GM23338 (cell line): ENCODE measurements around the gene SLC44A1. TPM values are rescaled to one million over a fixed set of nuclear protein-coding genes. Genes with fewer than 3 reads are reported as not detected.

ENCODE experiments used
- ATAC-seq: fragments of 200-7000 bp; cut with Tn5 transposase; 3 replicates; pipeline ENCODE4 v1.9.1; 2020
- DNase-seq: peaks from one replicate; pipeline ENCODE4 v3.0.0-alpha.2; 2015; ENCODE audit warnings: low spot score
- H2AFZ ChIP-seq: fragments of 200-600 bp; sonication (generic); 2 replicates; pipeline ENCODE4 v1.8.0; 2016; ENCODE audit warnings: antibody characterized with exemption, mild to moderate bottlenecking, moderate library complexity
- H3F3A ChIP-seq: fragments of 200-600 bp; sonication (generic); replicated peaks from 2 replicates; pipeline ENCODE4 v1.8.0; 2017; ENCODE audit warnings: antibody characterized with exemption, mixed run types, low read depth
- H3K27ac ChIP-seq: fragments of 200-600 bp; sonication (generic); 2 replicates; pipeline ENCODE4 v1.6.1; 2016; ENCODE audit warnings: low read depth
- H3K27me3 ChIP-seq: fragments of 200-600 bp; sonication (generic); 2 replicates; pipeline ENCODE4 v1.8.0; 2016; ENCODE audit warnings: mild to moderate bottlenecking, mixed run types, moderate library complexity; ENCODE audit not compliant: insufficient read depth
- H3K36me3 ChIP-seq: fragments of 200-600 bp; sonication (generic); 2 replicates; pipeline ENCODE4 v1.8.0; 2016; ENCODE audit warnings: mild to moderate bottlenecking; ENCODE audit not compliant: insufficient read depth
- H3K4me1 ChIP-seq: fragments of 200-600 bp; sonication (generic); 2 replicates; pipeline ENCODE4 v1.8.0; 2016; ENCODE audit warnings: mild to moderate bottlenecking, moderate library complexity; ENCODE audit not compliant: insufficient read depth
- H3K4me2 ChIP-seq: fragments of 200-600 bp; sonication (generic); 2 replicates; pipeline ENCODE4 v1.7.1; 2017; ENCODE audit warnings: mixed run types
- H3K4me3 ChIP-seq: fragments of 200-600 bp; sonication (generic); 2 replicates; pipeline ENCODE4 v1.6.1; 2016; ENCODE audit warnings: mixed run types
- H3K79me2 ChIP-seq: fragments of 200-600 bp; sonication (generic); replicated peaks from 2 replicates; pipeline ENCODE4 v1.8.0; 2017; ENCODE audit warnings: mild to moderate bottlenecking; ENCODE audit not compliant: insufficient read depth
- H3K9me2 ChIP-seq: fragments of 200-600 bp; sonication (generic); 2 replicates; pipeline ENCODE4 v1.8.0; 2017; ENCODE audit not compliant: insufficient read depth
- H4K20me1 ChIP-seq: fragments of 200-600 bp; sonication (generic); replicated peaks from 2 replicates; pipeline ENCODE4 v1.8.0; 2017; ENCODE audit warnings: mild to moderate bottlenecking; ENCODE audit not compliant: insufficient read depth
- H3K27ac Mint-ChIP-seq: 2 replicates; pipeline ENCODE4 v1.8.0; 2020; ENCODE audit warnings: inconsistent platforms, mild to moderate bottlenecking, moderate library complexity, mixed read lengths
- H3K27me3 Mint-ChIP-seq: 3 replicates; pipeline ENCODE4 v1.8.0; 2022; ENCODE audit warnings: low read depth, mild to moderate bottlenecking, moderate library complexity, mixed read lengths, inconsistent platforms; ENCODE audit not compliant: insufficient read depth, poor library complexity
- H3K36me3 Mint-ChIP-seq: 3 replicates; pipeline ENCODE4 v1.8.0; 2021; ENCODE audit warnings: low read depth, mild to moderate bottlenecking, inconsistent platforms, moderate library complexity, mixed read lengths
- H3K4me1 Mint-ChIP-seq: 3 replicates; pipeline ENCODE4 v1.8.0; 2020; ENCODE audit warnings: mild to moderate bottlenecking, inconsistent platforms, mixed read lengths
- H3K4me3 Mint-ChIP-seq: 3 replicates; pipeline ENCODE4 v1.8.0; 2021; ENCODE audit warnings: moderate library complexity, mild to moderate bottlenecking, inconsistent platforms, mixed read lengths
- H3K9me3 Mint-ChIP-seq: 3 replicates; pipeline ENCODE4 v1.8.0; 2020; ENCODE audit warnings: moderate library complexity, mild to moderate bottlenecking, inconsistent platforms, mixed read lengths
- EZH2 ChIP-seq: fragments of 200-600 bp; sonication (generic); IDR thresholded peaks from one replicate; pipeline ENCODE4 v1.8.0; 2017; ENCODE audit warnings: antibody characterized with exemption, mild to moderate bottlenecking, low read depth; ENCODE audit not compliant: unreplicated experiment
- EZH2phosphoT487 ChIP-seq: fragments of 200-600 bp; sonication (generic); IDR thresholded peaks from one replicate; pipeline ENCODE4 v1.8.1; 2018; ENCODE audit warnings: antibody characterized with exemption; ENCODE audit not compliant: unreplicated experiment
- JUNB ChIP-seq: IDR thresholded peaks from one replicate; pipeline ENCODE4 v1.6.1; 2016; ENCODE audit warnings: antibody characterized with exemption; ENCODE audit not compliant: unreplicated experiment
- NANOG ChIP-seq: IDR thresholded peaks from 2 replicates; pipeline ENCODE4 v1.6.1; 2016; ENCODE audit warnings: antibody characterized with exemption, borderline replicate concordance
- POLR2AphosphoS5 ChIP-seq: IDR thresholded peaks from 2 replicates; pipeline ENCODE4 v1.6.1; 2016; ENCODE audit warnings: antibody characterized with exemption, low read depth
- ZNF114 ChIP-seq: fragments of 250-450 bp; sonication (Bioruptor Pico); IDR thresholded peaks from 2 replicates; pipeline ENCODE4 v1.5.0; 2020; ENCODE audit warnings: mild to moderate bottlenecking, moderate library complexity
- polyA plus RNA-seq: library from polyadenylated mRNA; unstranded; fragments of >200 nt; fragmentation: Nextera tagmentation; extraction: Ambion mirVana; gene quantifications from 2 replicates; pipeline ENCODE4 v1.2.1, GENCODE V29; 2016
- total RNA-seq: library from RNA; depleted of rRNA; stranded (reverse); fragments of >200 nt; shearing (Covaris generic); gene quantifications from 2 replicates; pipeline ENCODE4 v1.2.3, GENCODE V29; 2014
- TF ChIP-seq, protein P1 (sequence below), 2 experiments: fragments of 200-600 bp in 1 of 2; sonication (generic) in 1 of 2; conservative IDR thresholded peaks; 2 replicates each; pipeline versions ENCODE4 v1.5.1 to v1.6.1; 2016 to 2017; ENCODE audit warnings: antibody characterized with exemption in 2 of 2, low read depth in 2 of 2, mild to moderate bottlenecking in 2 of 2, moderate library complexity in 1 of 2
- TF ChIP-seq, protein P2 (sequence below): IDR thresholded peaks from 2 replicates; pipeline ENCODE4 v1.6.1; 2016; ENCODE audit warnings: antibody characterized with exemption
- TF ChIP-seq, protein P3 (sequence below): fragments of 250-450 bp; sonication (Bioruptor Pico); IDR thresholded peaks from 2 replicates; pipeline ENCODE4 v1.5.0; 2020; ENCODE audit warnings: mild to moderate bottlenecking, moderate library complexity

Gene SLC44A1
- total and polyA plus RNA-seq, 2 experiments from 2014 or later = 14.9 to 75.0 TPM

DNA sequence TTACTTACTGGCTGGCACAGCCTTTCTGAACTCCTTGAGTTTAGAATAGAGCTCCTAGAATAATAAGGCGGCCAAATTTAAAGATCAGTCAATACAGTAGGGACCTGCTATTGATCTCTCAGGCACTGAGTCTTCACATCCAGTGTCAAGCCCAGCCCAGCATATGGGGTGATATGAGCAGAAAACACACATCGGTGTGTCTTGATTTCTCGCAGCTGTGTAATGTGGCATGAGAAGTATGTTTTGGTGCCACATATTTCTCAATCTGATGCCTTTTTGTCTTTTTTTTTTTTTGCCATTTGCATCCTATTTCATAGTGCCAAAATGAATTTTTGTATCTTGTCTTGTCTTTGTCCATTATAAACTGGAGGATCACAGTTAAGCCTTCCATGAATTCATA lies 152.0 kb downstream of the SLC44A1 start:
- H3K4me3 Mint-ChIP-seq = no peak overlapping the region
- H3K9me3 Mint-ChIP-seq = no peaks in the 10 kb centered on the region
- H2AFZ ChIP-seq = no peak overlapping the region
- DNase-seq (no peak), ATAC-seq (no peak)
- no peaks in the 10 kb centered on the region; the same call in 2 of the 3 replicates for H3K36me3 Mint-ChIP-seq
- no peak overlapping the region for H3K27ac Mint-ChIP-seq
- no peaks in the 10 kb centered on the region for H3K36me3 ChIP-seq
- H4K20me1 ChIP-seq = no peaks in the 10 kb centered on the region
- no peak overlapping the region for H3K4me3 ChIP-seq
- peaks cover 56% of the 10 kb centered on the region for H3K4me1 ChIP-seq
- H3F3A ChIP-seq = no peaks in the 10 kb centered on the region
- H3K9me2 ChIP-seq = no peaks in the 10 kb centered on the region
- H3K4me1 Mint-ChIP-seq = peaks cover 68% of the 10 kb centered on the region
- no peak overlapping the region for H3K4me2 ChIP-seq
- no peaks in the 10 kb centered on the region for H3K27me3 ChIP-seq
- TF ChIP-seq, protein P1, sequence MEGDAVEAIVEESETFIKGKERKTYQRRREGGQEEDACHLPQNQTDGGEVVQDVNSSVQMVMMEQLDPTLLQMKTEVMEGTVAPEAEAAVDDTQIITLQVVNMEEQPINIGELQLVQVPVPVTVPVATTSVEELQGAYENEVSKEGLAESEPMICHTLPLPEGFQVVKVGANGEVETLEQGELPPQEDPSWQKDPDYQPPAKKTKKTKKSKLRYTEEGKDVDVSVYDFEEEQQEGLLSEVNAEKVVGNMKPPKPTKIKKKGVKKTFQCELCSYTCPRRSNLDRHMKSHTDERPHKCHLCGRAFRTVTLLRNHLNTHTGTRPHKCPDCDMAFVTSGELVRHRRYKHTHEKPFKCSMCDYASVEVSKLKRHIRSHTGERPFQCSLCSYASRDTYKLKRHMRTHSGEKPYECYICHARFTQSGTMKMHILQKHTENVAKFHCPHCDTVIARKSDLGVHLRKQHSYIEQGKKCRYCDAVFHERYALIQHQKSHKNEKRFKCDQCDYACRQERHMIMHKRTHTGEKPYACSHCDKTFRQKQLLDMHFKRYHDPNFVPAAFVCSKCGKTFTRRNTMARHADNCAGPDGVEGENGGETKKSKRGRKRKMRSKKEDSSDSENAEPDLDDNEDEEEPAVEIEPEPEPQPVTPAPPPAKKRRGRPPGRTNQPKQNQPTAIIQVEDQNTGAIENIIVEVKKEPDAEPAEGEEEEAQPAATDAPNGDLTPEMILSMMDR (conservative IDR thresholded peaks at IDR 0.05; ENCODE audit: low read depth in 2 of 2) = no peak
- no peak for TF ChIP-seq EZH2phosphoT487
- no peak for TF ChIP-seq NANOG
- TF ChIP-seq, protein P2, sequence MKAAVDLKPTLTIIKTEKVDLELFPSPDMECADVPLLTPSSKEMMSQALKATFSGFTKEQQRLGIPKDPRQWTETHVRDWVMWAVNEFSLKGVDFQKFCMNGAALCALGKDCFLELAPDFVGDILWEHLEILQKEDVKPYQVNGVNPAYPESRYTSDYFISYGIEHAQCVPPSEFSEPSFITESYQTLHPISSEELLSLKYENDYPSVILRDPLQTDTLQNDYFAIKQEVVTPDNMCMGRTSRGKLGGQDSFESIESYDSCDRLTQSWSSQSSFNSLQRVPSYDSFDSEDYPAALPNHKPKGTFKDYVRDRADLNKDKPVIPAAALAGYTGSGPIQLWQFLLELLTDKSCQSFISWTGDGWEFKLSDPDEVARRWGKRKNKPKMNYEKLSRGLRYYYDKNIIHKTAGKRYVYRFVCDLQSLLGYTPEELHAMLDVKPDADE = no peak
- TF ChIP-seq, protein P3, sequence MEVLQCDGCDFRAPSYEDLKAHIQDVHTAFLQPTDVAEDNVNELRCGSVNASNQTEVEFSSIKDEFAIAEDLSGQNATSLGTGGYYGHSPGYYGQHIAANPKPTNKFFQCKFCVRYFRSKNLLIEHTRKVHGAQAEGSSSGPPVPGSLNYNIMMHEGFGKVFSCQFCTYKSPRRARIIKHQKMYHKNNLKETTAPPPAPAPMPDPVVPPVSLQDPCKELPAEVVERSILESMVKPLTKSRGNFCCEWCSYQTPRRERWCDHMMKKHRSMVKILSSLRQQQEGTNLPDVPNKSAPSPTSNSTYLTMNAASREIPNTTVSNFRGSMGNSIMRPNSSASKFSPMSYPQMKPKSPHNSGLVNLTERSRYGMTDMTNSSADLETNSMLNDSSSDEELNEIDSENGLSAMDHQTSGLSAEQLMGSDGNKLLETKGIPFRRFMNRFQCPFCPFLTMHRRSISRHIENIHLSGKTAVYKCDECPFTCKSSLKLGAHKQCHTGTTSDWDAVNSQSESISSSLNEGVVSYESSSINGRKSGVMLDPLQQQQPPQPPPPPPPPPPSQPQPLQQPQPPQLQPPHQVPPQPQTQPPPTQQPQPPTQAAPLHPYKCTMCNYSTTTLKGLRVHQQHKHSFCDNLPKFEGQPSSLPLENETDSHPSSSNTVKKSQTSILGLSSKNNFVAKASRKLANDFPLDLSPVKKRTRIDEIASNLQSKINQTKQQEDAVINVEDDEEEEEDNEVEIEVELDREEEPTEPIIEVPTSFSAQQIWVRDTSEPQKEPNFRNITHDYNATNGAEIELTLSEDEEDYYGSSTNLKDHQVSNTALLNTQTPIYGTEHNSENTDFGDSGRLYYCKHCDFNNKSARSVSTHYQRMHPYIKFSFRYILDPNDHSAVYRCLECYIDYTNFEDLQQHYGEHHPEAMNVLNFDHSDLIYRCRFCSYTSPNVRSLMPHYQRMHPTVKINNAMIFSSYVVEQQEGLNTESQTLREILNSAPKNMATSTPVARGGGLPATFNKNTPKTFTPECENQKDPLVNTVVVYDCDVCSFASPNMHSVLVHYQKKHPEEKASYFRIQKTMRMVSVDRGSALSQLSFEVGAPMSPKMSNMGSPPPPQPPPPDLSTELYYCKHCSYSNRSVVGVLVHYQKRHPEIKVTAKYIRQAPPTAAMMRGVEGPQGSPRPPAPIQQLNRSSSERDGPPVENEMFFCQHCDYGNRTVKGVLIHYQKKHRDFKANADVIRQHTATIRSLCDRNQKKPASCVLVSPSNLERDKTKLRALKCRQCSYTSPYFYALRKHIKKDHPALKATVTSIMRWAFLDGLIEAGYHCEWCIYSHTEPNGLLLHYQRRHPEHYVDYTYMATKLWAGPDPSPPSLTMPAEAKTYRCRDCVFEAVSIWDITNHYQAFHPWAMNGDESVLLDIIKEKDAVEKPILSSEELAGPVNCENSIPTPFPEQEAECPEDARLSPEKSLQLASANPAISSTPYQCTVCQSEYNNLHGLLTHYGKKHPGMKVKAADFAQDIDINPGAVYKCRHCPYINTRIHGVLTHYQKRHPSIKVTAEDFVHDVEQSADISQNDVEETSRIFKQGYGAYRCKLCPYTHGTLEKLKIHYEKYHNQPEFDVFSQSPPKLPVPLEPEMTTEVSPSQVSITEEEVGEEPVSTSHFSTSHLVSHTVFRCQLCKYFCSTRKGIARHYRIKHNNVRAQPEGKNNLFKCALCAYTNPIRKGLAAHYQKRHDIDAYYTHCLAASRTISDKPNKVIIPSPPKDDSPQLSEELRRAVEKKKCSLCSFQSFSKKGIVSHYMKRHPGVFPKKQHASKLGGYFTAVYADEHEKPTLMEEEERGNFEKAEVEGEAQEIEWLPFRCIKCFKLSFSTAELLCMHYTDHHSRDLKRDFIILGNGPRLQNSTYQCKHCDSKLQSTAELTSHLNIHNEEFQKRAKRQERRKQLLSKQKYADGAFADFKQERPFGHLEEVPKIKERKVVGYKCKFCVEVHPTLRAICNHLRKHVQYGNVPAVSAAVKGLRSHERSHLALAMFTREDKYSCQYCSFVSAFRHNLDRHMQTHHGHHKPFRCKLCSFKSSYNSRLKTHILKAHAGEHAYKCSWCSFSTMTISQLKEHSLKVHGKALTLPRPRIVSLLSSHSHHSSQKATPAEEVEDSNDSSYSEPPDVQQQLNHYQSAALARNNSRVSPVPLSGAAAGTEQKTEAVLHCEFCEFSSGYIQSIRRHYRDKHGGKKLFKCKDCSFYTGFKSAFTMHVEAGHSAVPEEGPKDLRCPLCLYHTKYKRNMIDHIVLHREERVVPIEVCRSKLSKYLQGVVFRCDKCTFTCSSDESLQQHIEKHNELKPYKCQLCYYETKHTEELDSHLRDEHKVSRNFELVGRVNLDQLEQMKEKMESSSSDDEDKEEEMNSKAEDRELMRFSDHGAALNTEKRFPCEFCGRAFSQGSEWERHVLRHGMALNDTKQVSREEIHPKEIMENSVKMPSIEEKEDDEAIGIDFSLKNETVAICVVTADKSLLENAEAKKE = no peak
- TF ChIP-seq JUNB = no peak
- TF ChIP-seq ZNF114 (CRISPR knock-in tag) = no peak
- TF ChIP-seq POLR2AphosphoS5 = no peak
- no peak for TF ChIP-seq EZH2
- H3K27me3 Mint-ChIP-seq = peaks cover 2% of the 10 kb centered on the region
- no peaks in the 10 kb centered on the region for H3K79me2 ChIP-seq
- no peak overlapping the region for H3K27ac ChIP-seq
